BLaER1 treated with 17β-estradiol and CSF1 and Interleukin-3, amounts not matched to agents 10 nM and 100 nM (cell line): Measurements from ENCODE around the gene DISP2.

ENCODE experiments used
- H3K27ac ChIP-seq, 11 experiments: shearing (Covaris generic); formaldehyde crosslinking; 2 replicates each; pipeline ENCODE4 v1.8.1; 2022
- H3K27me3 ChIP-seq, 11 experiments: shearing (Covaris generic); formaldehyde crosslinking; 2 replicates each; pipeline ENCODE4 v1.8.1; 2022
- H3K36me3 ChIP-seq, 11 experiments: shearing (Covaris generic); formaldehyde crosslinking; 2 replicates each; pipeline ENCODE4 v1.8.1; 2022
- H3K4me1 ChIP-seq, 10 experiments: shearing (Covaris generic); formaldehyde crosslinking; 2 replicates each; pipeline ENCODE4 v1.8.1; 2022
- H3K4me2 ChIP-seq, 11 experiments: shearing (Covaris generic); formaldehyde crosslinking; 2 replicates each; pipeline ENCODE4 v1.8.1; 2022
- H3K4me3 ChIP-seq, 10 experiments: shearing (Covaris generic); formaldehyde crosslinking; 2 replicates each; pipeline ENCODE4 v1.8.1; 2022
- H3K9ac ChIP-seq, 11 experiments: shearing (Covaris generic); formaldehyde crosslinking; 2 replicates each; pipeline ENCODE4 v1.8.1; 2022
- H3K9me3 ChIP-seq, 11 experiments: shearing (Covaris generic); formaldehyde crosslinking; replicated peaks in 1 of 11; 2 replicates each; pipeline ENCODE4 v1.8.1; 2022
- H4K20me1 ChIP-seq, 11 experiments: shearing (Covaris generic); formaldehyde crosslinking; 2 replicates each; pipeline ENCODE4 v1.8.1; 2022
- Cebpa-rat ChIP-seq, 11 experiments: shearing (Covaris generic); IDR thresholded peaks; 2 replicates each; pipeline ENCODE4 v1.8.1; 2022

The DISP2 gene

GRCh38 chr15:40372981-40373380 lies 15.0 kb downstream of the DISP2 start:
- Histone ChIP-seq H4K20me1 (no peaks in the 10 kb centered on the region), H3K27ac (no peak overlapping the region), H3K27me3 (no peaks in the 10 kb centered on the region), H3K36me3 (no peaks in the 10 kb centered on the region), H3K4me2 (peak overlapping the region in 5 of 11 experiments; percentile 3 to 71 (median 58); a peak in 8 of 22 replicates), H3K9ac (no peak overlapping the region), H3K4me3 (no peak overlapping the region), H3K4me1 (peaks cover 6 to 34% (median 17%) of the 10 kb centered on the region in 10 experiments; a peak in 19 of 20 replicates), H3K9me3 (no peaks in the 10 kb centered on the region)
- no peak for TF ChIP-seq Cebpa-rat (IDR thresholded peaks at IDR 0.05)

GRCh38 chr15:40377606-40378005 lies 19.6 kb downstream of the DISP2 start:
- Histone ChIP-seq H3K9ac (no peak overlapping the region), H4K20me1 (no peaks in the 10 kb centered on the region), H3K27ac (no peak overlapping the region), H3K9me3 (no peaks in the 10 kb centered on the region), H3K4me2 (no peak overlapping the region), H3K4me1 (peaks cover 0 to 28% (median 11%) of the 10 kb centered on the region in 10 experiments; a peak in 17 of 20 replicates), H3K36me3 (no peaks in the 10 kb centered on the region), H3K27me3 (no peaks in the 10 kb centered on the region), H3K4me3 (no peak overlapping the region)
- TF ChIP-seq Cebpa-rat (IDR thresholded peaks at IDR 0.05): no peak

DNA sequence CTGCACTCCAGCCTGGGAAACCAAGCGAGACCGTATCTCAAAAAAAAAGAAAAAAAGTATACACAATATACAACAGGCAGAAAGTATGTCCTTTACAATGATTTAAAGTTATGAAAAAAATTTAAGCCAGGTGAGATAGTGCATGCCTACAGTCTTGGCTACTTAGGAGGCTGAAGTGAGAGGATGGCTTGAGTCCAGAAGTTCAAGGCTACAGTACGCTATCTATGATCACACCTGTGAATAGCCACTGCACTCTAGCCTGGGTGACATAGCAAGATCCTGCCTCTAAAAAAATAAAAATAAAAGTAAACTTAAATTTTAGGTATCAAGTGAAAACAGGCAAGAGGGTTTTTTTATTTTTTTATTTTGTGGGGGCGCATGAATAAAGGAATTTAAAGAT lies 21.4 kb downstream of the DISP2 start:
- Histone ChIP-seq H3K9me3 (no peaks in the 10 kb centered on the region), H3K27me3 (no peaks in the 10 kb centered on the region), H3K4me1 (peaks cover 10 to 28% (median 18%) of the 10 kb centered on the region in 10 experiments), H3K27ac (no peak overlapping the region; a peak in 1 of 22 replicates), H3K4me2 (peak overlapping the region in 5 of 11 experiments; percentile 21 to 73 (median 45); a peak in 8 of 22 replicates), H3K36me3 (peaks cover 0 to 4% (median 0%) of the 10 kb centered on the region in 11 experiments; a peak in 4 of 22 replicates), H4K20me1 (no peaks in the 10 kb centered on the region), H3K9ac (no peak overlapping the region), H3K4me3 (no peak overlapping the region)
- TF ChIP-seq Cebpa-rat (IDR thresholded peaks at IDR 0.05): no peak

- Histone ChIP-seq H3K4me3 (no peak overlapping the region), H3K36me3 (peaks cover 0 to 9% (median 1%) of the 10 kb centered on the region in 11 experiments; a peak in 12 of 22 replicates)
Measured at GRCh38 chr15:40379853-40380252, 21.8 kb downstream of the DISP2 start.

DNA sequence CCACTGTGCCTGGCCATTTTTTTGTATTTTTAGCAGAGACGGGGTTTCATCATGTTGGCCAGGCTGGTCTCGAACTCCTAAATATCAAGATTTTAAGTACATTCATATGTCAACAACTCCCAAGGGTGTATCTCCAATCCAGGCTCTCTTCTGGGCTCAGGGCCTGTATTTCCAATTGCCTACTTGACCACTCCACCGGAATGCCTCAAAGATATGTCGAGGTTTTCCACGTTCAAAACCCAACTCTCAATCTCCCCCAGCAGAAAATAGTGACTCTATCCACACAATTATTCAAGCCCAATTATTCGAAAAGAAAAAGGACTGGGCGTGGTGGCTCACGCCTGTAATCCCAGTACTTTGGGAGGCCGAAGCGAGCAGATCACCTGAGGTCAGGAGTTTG lies 22.6 kb downstream of the DISP2 start:
- no peaks in the 10 kb centered on the region for H4K20me1 ChIP-seq
- no peak overlapping the region for H3K27ac ChIP-seq
- H3K4me1 ChIP-seq: peaks cover 14 to 39% (median 24%) of the 10 kb centered on the region in 10 experiments
- H3K4me3 ChIP-seq: no peak overlapping the region
- H3K9ac ChIP-seq: no peak overlapping the region
- H3K4me2 ChIP-seq: 0 out of 22 replicates have a peak overlapping the region, but pooled peaks of 1 of the 11 experiments have one; percentile 73
- H3K9me3 ChIP-seq: peaks cover 0 to 3% (median 0%) of the 10 kb centered on the region in 11 experiments; a peak in 6 of 22 replicates
- H3K36me3 ChIP-seq: peaks cover 4 to 16% (median 9%) of the 10 kb centered on the region in 11 experiments; a peak in 20 of 22 replicates
- no peaks in the 10 kb centered on the region for H3K27me3 ChIP-seq
- TF ChIP-seq Cebpa-rat (IDR thresholded peaks at IDR 0.05): no peak

More at GRCh38 chr15:40379853-40380252, 21.8 kb downstream of the DISP2 start:
- Histone ChIP-seq H3K27ac (no peak overlapping the region; a peak in 1 of 22 replicates), H3K9ac (no peak overlapping the region), H3K27me3 (no peaks in the 10 kb centered on the region), H3K4me2 (peak overlapping the region in 5 of 11 experiments; percentile 21 to 73 (median 45); a peak in 9 of 22 replicates), H3K9me3 (no peaks in the 10 kb centered on the region), H4K20me1 (no peaks in the 10 kb centered on the region), H3K4me1 (peaks cover 14 to 33% (median 22%) of the 10 kb centered on the region in 10 experiments)
- TF ChIP-seq Cebpa-rat (IDR thresholded peaks at IDR 0.05): no peak

- Histone ChIP-seq H4K20me1 (no peaks in the 10 kb centered on the region), H3K9ac (no peak overlapping the region), H3K27ac (peak overlapping the region in 1 of 11 experiments; percentile 90; a peak in 1 of 22 replicates), H3K36me3 (peaks cover 13 to 30% (median 22%) of the 10 kb centered on the region in 11 experiments), H3K9me3 (peaks cover under 1 to 17% (median 13%) of the 10 kb centered on the region in 11 experiments; a peak in 20 of 22 replicates), H3K4me2 (peak overlapping the region in 2 of 11 experiments; percentile 13 to 48; a peak in 1 of 22 replicates), H3K4me3 (no peak overlapping the region), H3K4me1 (peaks cover 13 to 39% (median 21%) of the 10 kb centered on the region in 10 experiments), H3K27me3 (no peaks in the 10 kb centered on the region)
- no peak for TF ChIP-seq Cebpa-rat (IDR thresholded peaks at IDR 0.05)
Measured at GRCh38 chr15:40381818-40382529, 24.0 kb downstream of the DISP2 start.

DNA sequence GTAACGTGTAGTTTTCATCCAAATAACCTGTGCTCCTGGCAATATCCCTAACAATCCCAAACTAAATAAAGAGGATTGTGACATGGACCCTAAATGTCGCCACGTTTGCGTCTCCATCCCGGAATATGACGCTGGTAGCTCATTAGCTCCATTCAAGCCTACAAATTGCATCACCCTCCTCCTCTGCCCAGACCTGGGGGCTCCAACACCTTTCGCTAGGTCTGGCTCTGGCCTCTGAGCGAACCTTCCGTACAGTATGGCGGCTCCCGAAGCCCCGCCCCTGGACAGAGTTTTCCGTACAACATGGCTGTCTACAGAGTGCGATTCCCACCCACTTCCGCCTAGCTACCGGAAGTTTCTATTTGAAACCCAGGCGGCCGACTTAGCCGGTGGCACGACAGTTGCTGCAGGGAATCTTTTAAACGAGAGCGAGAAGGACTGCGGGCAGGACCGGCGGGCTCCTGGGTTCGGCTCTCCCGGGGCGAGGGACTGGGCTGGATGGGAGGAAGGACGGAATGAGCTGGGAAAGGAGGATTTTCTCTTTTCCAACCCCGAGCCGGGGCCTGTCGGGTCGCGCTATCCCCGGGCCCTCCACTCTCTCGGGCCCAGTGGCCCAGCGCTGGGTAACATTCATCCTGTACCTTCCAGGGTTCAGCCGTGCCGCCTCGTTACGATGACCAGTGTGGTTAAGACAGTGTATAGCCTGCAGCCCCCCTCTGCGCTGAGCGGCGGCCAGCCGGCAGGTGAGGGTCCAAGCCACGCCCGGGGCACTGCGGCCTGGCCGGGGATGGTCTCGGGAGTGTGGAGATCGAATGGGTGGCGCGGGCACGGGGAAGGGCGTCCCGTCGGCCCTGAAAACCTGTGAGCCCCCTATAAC lies 24.8 kb downstream of the DISP2 start, which contains the start of gene KNSTRN:
KNSTRN (plus strand) TSS at position 142 of the 877 bp plus-strand sequence; CDS start at position 257, 115 bp downstream.
- Histone ChIP-seq H3K9me3 (peaks cover 9 to 25% (median 21%) of the 10 kb centered on the region in 11 experiments; a peak in 21 of 22 replicates), H3K9ac (peak within 1 kb of the TSS; percentile 85 to 96 (median 92)), H3K27ac (peak within 1 kb of the TSS; percentile 64 to 94 (median 87)), H3K4me1 (peaks cover 17 to 39% (median 22%) of the 10 kb centered on the region in 10 experiments), H3K4me2 (peak within 1 kb of the TSS; percentile 76 to 96 (median 86)), H3K4me3 (peak within 1 kb of the TSS; percentile 86 to 97 (median 89)), H3K36me3 (peaks cover 21 to 38% (median 31%) of the 10 kb centered on the region in 11 experiments), H4K20me1 (no peaks in the 10 kb centered on the region), H3K27me3 (no peaks in the 10 kb centered on the region)
- no peak for TF ChIP-seq Cebpa-rat (IDR thresholded peaks at IDR 0.05)

GRCh38 chr15:40386480-40386879 lies 28.5 kb downstream of the DISP2 start:
- H3K9ac ChIP-seq: no peak overlapping the region
- no peak overlapping the region for H3K27ac ChIP-seq
- peaks cover 28 to 44% (median 36%) of the 10 kb centered on the region in 10 experiments for H3K4me1 ChIP-seq
- no peak for TF ChIP-seq Cebpa-rat (IDR thresholded peaks at IDR 0.05)
- H3K4me3 ChIP-seq: 0 out of 20 replicates have a peak overlapping the region, but pooled peaks of 1 of the 10 experiments have one; percentile 22
- H3K4me2 ChIP-seq: no peak overlapping the region
- peaks cover 15 to 41% (median 30%) of the 10 kb centered on the region in 11 experiments; a peak in 21 of 22 replicates for H3K9me3 ChIP-seq
- peaks cover 46 to 74% (median 67%) of the 10 kb centered on the region in 11 experiments for H3K36me3 ChIP-seq
- no peaks in the 10 kb centered on the region for H4K20me1 ChIP-seq
- no peaks in the 10 kb centered on the region for H3K27me3 ChIP-seq
